HCT116 (cell line): ENCODE data around the gene GMPPB. TPM values are rescaled to one million over a fixed set of nuclear protein-coding genes. Genes with fewer than 3 reads are reported as not detected.
"Not testable (repeated sequence)": the region's sequence is repeated elsewhere in the genome, so short reads cannot be mapped to it uniquely, and the experiment has no call there.

Source experiments
- ATAC-seq: fragments of 200-7000 bp; cut with Tn5 transposase; 2 replicates; pipeline ENCODE4 v1.9.1; 2020; ENCODE audit warnings: mild to moderate bottlenecking, moderate library complexity
- BruUV-seq: library from RNA; stranded (reverse); fragments of 400-500 nt; replicated peaks from 2 replicates; lab custom pipeline; 2021; lab: Mats Ljungman, UMichigan
- CTCF ChIA-PET: fragments of 300-600 bp; sonication (Branson Sonifier 250); formaldehyde crosslinking; loops from one replicate; lab custom pipeline; 2021; ENCODE audit warnings: antibody characterized with exemption; lab: Charles Lee
- POLR2A ChIA-PET: fragments of 300-600, 350-600 bp; sonication (Branson Sonifier 250); formaldehyde crosslinking; loops from one replicate; lab custom pipeline; 2021; ENCODE audit warnings: antibody characterized with exemption; lab: Charles Lee
- RAD21 ChIA-PET, 2 experiments: fragments of 300-600 bp; sonication (Branson Sonifier 250); formaldehyde crosslinking; loops; one replicate each; lab custom pipeline; 2023; ENCODE audit warnings: low total read pairs in 2 of 2; ENCODE audit not compliant: uncharacterized antibody in 2 of 2, unreplicated experiment in 2 of 2, low non-redundant PET in 1 of 2; lab: Charles Lee
- DNase-seq: peaks from one replicate; pipeline ENCODE4 v3.0.0-alpha.2; 2010; ENCODE audit warnings: low read depth, low spot score
- H2AFZ ChIP-seq: fragments of 200-600 bp; shearing (Covaris generic), sonication (generic); 2 replicates; pipeline ENCODE4 v1.6.1; 2017; ENCODE audit warnings: low read depth, mixed run types, mixed read lengths, antibody characterized with exemption, low read length; ENCODE audit not compliant: poor library complexity, severe bottlenecking
- H3K27ac ChIP-seq: 2 replicates; pipeline ENCODE4 v1.5.1; 2012; ENCODE audit warnings: low read depth, low read length
- H3K27me3 ChIP-seq: fragments of 200-600 bp; sonication (generic); 2 replicates; pipeline ENCODE4 v1.6.1; 2016; ENCODE audit warnings: mixed run types, low read length, mixed read lengths; ENCODE audit not compliant: insufficient read depth
- H3K36me3 ChIP-seq, 2 experiments: fragments of 200-500 bp in 1 of 2; fragments of 200-600 bp in 1 of 2; sonication (Bioruptor generic) in 1 of 2; sonication (generic) in 1 of 2; 2 replicates each; pipeline versions ENCODE4 v1.5.1 to v1.6.1; 2014 to 2016; ENCODE audit warnings: low read length in 2 of 2, inconsistent platforms in 1 of 2, mixed read lengths in 1 of 2, mixed run types in 1 of 2; ENCODE audit not compliant: insufficient read depth in 2 of 2, control insufficient read depth in 1 of 2
- H3K4me1 ChIP-seq, 2 experiments: fragments of 200-600 bp in 1 of 2; sonication (generic) in 1 of 2; 2 replicates each; pipeline versions ENCODE4 v1.5.1 to v1.6.1; 2012 to 2017; ENCODE audit warnings: low read length in 2 of 2, inconsistent platforms in 1 of 2, mild to moderate bottlenecking in 1 of 2, mixed read lengths in 1 of 2, mixed run types in 1 of 2, moderate library complexity in 1 of 2; ENCODE audit not compliant: insufficient read depth in 2 of 2, control insufficient read depth in 1 of 2
- H3K4me2 ChIP-seq: fragments of 200-600 bp; sonication (generic); 2 replicates; pipeline ENCODE4 v1.6.1; 2017; ENCODE audit warnings: mixed run types, low read length, mixed read lengths
- H3K4me3 ChIP-seq, 2 experiments: fragments of 200-600 bp in 1 of 2; sonication (generic) in 1 of 2; replicated peaks in 1 of 2; 2 replicates each; pipeline ENCODE4 v1.5.1; 2011 to 2016; ENCODE audit warnings: low read length in 2 of 2, control low read depth in 1 of 2, low read depth in 1 of 2, mild to moderate bottlenecking in 1 of 2, mixed read lengths in 1 of 2, mixed run types in 1 of 2
- H3K79me2 ChIP-seq: fragments of 200-600 bp; sonication (generic); 2 replicates; pipeline ENCODE4 v1.6.1; 2017; ENCODE audit warnings: mild to moderate bottlenecking, mixed run types, low read length, moderate library complexity, mixed read lengths; ENCODE audit not compliant: insufficient read depth
- H3K9ac ChIP-seq: fragments of 200-600 bp; sonication (generic); 2 replicates; pipeline ENCODE4 v1.6.1; 2016; ENCODE audit warnings: low read length, mixed read lengths
- H3K9me2 ChIP-seq: fragments of 200-600 bp; sonication (generic), shearing (Covaris generic); 2 replicates; pipeline ENCODE4 v1.6.1; 2017; ENCODE audit warnings: mixed run types, mild to moderate bottlenecking, moderate library complexity; ENCODE audit not compliant: insufficient read depth
- H3K9me3 ChIP-seq, 2 experiments: fragments of 200-500 bp in 1 of 2; fragments of 200-600 bp in 1 of 2; sonication (Bioruptor generic) in 1 of 2; sonication (generic) in 1 of 2; 2 replicates each; pipeline ENCODE4 v1.6.1; 2014 to 2017; ENCODE audit warnings: low read length in 2 of 2, mixed read lengths in 2 of 2, inconsistent platforms in 1 of 2, low read depth in 1 of 2, mild to moderate bottlenecking in 1 of 2, mixed run types in 1 of 2, moderate library complexity in 1 of 2; ENCODE audit not compliant: control insufficient read depth in 1 of 2, insufficient read depth in 1 of 2
- H4K20me1 ChIP-seq: fragments of 200-600 bp; sonication (generic), shearing (Covaris generic); 2 replicates; pipeline ENCODE4 v1.6.1; 2017; ENCODE audit warnings: mixed run types, mild to moderate bottlenecking, moderate library complexity; ENCODE audit not compliant: insufficient read depth
- CBX3 ChIP-seq: IDR thresholded peaks from 2 replicates; pipeline ENCODE4 v1.6.1; 2012; ENCODE audit warnings: low read depth
- EZH2phosphoT487 ChIP-seq: fragments of 200-600 bp; IDR thresholded peaks from 2 replicates; pipeline ENCODE4 v1.6.1; 2018; ENCODE audit warnings: antibody characterized with exemption, borderline replicate concordance
- JUND ChIP-seq: IDR thresholded peaks from 2 replicates; pipeline ENCODE4 v1.6.1; 2012
- POLR2A ChIP-seq: IDR thresholded peaks from 2 replicates; pipeline ENCODE4 v1.7.0; 2011; ENCODE audit warnings: borderline replicate concordance; ENCODE audit not compliant: insufficient read depth, insufficient read length; ENCODE audit errors: extremely low read depth
- SIN3A ChIP-seq: IDR thresholded peaks from 2 replicates; pipeline ENCODE4 v1.6.1; 2012; ENCODE audit warnings: low read depth
- SP1 ChIP-seq: IDR thresholded peaks from 2 replicates; pipeline ENCODE4 v1.6.1; 2012; ENCODE audit warnings: low read depth
- TCF7L2 ChIP-seq: IDR thresholded peaks from 2 replicates; pipeline ENCODE4 v1.7.0; 2011; ENCODE audit warnings: borderline replicate concordance, inconsistent platforms; ENCODE audit not compliant: insufficient read depth, insufficient read length; ENCODE audit errors: extremely low read depth
- YY1 ChIP-seq: IDR thresholded peaks from 2 replicates; pipeline ENCODE4 v1.6.1; 2011; ENCODE audit warnings: low read length, low read depth, moderate library complexity, mild to moderate bottlenecking; ENCODE audit not compliant: insufficient replicate concordance; ENCODE audit errors: extremely low read depth
- ZFX ChIP-seq: fragments of 450-650 bp; IDR thresholded peaks from 2 replicates; pipeline ENCODE4 v1.6.1; 2017
- intact Hi-C: fragments of 100-400 bp; cut with micrococcal nuclease; formaldehyde crosslinking; loops from 2 replicates; pipeline ENCODE4 v1.10.0; 2022
- total RNA-seq: library from RNA; stranded (reverse); gene quantifications from one replicate; pipeline ENCODE4 v1.2.1, GENCODE V29; 2021; ENCODE audit not compliant: unreplicated experiment
- TF ChIP-seq, protein P1 (sequence below): IDR thresholded peaks from 2 replicates; pipeline ENCODE4 v1.6.1; 2012; ENCODE audit warnings: low read depth

GMPPB gene
- total RNA-seq, 1 experiment from 2014 or later: 24.1 TPM

DNA sequence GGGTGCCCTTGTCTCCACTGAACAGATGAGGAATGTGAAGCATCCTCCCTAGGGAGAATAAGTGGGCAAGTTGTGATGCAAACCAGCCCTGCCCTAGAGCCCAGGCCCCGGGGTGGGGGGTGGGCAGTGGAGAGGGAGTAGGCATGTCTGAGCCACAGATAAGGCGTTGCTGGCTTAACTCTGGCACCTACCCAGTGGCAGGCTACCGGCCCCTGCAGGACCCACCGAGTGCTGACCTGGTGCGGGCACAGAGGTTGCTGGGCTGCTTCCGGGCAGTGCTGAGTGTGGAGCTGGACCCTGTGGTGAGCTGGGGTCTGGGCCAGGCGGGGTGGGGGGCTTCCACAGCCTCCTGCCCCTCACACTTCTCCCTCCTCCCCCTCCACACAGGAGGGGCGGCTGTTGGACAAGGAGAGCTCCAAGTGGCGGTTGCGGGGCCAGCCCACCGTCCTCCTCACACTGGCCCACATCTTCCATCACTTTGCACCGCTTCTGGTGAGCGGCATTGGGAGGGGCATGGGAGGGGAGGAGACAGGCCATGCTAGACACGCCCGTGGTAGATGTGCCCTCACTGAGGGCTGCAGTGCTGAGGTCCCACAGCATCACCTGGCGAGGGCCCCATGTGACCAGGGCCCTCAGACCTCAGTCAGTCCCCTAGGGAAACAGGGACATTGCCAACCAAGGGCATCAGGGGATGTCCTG lies 24.3 kb downstream of the GMPPB start (continued):
- TF ChIP-seq, protein P1, sequence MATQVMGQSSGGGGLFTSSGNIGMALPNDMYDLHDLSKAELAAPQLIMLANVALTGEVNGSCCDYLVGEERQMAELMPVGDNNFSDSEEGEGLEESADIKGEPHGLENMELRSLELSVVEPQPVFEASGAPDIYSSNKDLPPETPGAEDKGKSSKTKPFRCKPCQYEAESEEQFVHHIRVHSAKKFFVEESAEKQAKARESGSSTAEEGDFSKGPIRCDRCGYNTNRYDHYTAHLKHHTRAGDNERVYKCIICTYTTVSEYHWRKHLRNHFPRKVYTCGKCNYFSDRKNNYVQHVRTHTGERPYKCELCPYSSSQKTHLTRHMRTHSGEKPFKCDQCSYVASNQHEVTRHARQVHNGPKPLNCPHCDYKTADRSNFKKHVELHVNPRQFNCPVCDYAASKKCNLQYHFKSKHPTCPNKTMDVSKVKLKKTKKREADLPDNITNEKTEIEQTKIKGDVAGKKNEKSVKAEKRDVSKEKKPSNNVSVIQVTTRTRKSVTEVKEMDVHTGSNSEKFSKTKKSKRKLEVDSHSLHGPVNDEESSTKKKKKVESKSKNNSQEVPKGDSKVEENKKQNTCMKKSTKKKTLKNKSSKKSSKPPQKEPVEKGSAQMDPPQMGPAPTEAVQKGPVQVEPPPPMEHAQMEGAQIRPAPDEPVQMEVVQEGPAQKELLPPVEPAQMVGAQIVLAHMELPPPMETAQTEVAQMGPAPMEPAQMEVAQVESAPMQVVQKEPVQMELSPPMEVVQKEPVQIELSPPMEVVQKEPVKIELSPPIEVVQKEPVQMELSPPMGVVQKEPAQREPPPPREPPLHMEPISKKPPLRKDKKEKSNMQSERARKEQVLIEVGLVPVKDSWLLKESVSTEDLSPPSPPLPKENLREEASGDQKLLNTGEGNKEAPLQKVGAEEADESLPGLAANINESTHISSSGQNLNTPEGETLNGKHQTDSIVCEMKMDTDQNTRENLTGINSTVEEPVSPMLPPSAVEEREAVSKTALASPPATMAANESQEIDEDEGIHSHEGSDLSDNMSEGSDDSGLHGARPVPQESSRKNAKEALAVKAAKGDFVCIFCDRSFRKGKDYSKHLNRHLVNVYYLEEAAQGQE: no peak
- TF ChIP-seq ZFX: no peak
- TF ChIP-seq SP1: no peak
- TF ChIP-seq EZH2phosphoT487: no peak
- no peak for TF ChIP-seq SIN3A
- no peak for TF ChIP-seq TCF7L2
- no peak for TF ChIP-seq POLR2A
- TF ChIP-seq CBX3: no peak
- no peak for TF ChIP-seq JUND
- TF ChIP-seq YY1: no peak

DNA sequence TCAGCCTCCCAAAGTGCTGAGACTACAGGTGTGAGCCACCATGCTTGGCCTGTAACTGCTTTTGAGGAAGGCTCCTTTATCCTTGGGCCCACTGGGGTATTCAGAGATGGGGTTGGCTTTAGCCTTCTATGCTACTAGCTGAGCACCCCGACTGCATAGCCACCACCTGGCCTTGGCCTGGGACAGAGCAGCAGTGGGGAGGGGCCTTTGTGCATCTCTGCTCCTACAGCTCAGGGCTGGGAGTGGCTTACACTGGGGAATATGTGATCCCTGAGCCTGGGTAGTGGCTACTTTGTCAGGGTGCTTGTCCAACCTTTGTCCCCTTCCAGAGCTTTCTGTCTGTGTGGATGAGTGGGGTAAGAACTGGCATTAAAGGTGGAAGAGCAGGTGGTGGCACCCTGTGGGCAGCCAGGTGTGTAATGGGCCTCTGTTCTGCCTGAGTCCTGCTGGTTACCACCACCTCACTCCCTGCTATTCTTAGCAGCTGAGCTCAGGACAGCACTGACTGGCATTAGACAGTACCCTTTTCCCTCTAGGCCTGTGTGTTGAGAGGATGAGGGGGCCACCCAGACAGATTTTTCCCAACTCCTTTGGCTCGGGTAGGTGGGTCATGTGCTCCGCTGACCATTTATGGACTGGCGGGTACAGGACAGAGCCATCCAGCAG lies 28.3 kb downstream of the GMPPB start:
- H3K36me3 ChIP-seq, H3K27ac ChIP-seq, H3K27me3 ChIP-seq, CTCF ChIA-PET, H4K20me1 ChIP-seq, H3K4me1 ChIP-seq, POLR2A ChIA-PET, DNase-seq, ATAC-seq, H3K9ac ChIP-seq, H3K4me2 ChIP-seq, intact Hi-C loops, H3K9me3 ChIP-seq, BruUV-seq, H2AFZ ChIP-seq, RAD21 ChIA-PET, H3K9me2 ChIP-seq, H3K4me3 ChIP-seq, H3K79me2 ChIP-seq: not testable (repeated sequence)

DNA sequence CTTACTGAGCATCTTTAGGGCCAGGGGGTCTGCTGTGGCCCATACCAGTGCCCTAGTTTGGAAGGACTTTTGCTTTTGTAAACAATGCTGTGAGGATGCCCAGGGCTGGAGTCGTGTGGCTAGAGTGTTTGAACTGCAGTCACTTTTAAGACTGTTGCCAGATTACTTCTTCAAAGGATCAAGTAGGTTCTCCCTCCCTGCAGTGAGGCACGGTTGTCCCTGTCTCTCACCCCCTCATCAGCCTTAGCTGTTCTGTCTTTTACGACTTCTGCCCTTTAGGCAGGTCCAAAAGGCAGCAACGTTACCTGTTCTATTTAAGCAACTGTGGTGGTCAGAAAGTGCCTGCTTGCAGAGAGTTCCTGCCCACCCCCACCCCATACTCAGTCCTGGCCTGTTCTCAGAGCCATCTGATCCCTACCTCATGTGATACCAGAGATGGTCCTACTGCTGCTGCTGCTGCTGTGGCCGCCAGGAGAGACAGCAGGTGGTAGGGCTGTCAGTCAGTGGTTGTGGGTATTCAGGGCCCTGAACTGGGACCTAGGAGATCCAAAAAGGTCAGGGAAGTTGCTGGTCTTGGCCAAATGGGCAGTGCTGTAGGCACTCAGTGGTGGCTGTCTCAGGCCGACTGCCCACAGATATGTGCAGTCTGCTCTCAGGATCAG lies 29.2 kb downstream of the GMPPB start:
- H3K9me3 ChIP-seq, H3K36me3 ChIP-seq, H3K27ac ChIP-seq, RAD21 ChIA-PET, H3K9me2 ChIP-seq, H3K9ac ChIP-seq, H2AFZ ChIP-seq, H3K27me3 ChIP-seq, ATAC-seq, intact Hi-C loops, H3K4me1 ChIP-seq, CTCF ChIA-PET, BruUV-seq, H3K4me2 ChIP-seq, POLR2A ChIA-PET, H3K4me3 ChIP-seq, DNase-seq, H4K20me1 ChIP-seq: not testable (repeated sequence)
- H3K79me2 ChIP-seq: peaks cover 16% of the 10 kb centered on the region
